ENCODE measurements around the gene COL19A1.
"Not testable (repeated sequence)": the region's sequence is repeated elsewhere in the genome, so short reads cannot be mapped to it uniquely, and the experiment has no call there.

The COL19A1 gene

GRCh38 chr6:69867639-69867976 is 1.3 kb downstream of the COL19A1 start:
- DNase-seq = no peak

- no peak for DNase-seq
Observed at GRCh38 chr6:69868252-69868804, 2.0 kb downstream of the COL19A1 start.

GRCh38 chr6:69868961-69869360 is 2.6 kb downstream of the COL19A1 start:
- DNase-seq = no peak

DNA sequence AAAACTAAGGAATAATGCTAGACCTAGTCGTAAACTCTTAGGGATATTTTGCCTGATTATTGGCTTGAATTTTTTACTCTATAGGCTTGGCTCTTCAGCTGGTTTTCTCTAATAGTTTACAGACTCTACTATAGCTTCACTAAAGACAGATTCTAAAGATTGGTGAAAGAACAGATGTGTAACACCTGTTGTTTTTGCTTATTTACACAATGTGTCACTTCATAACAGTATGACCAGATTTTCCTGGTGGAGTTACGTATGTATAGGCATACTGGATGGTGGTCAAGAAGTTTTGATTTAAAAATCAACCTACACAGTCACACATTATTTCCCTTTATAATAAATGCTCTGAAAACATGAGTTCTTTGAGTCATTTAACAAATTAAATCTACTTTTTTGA is 4.8 kb downstream of the COL19A1 start:
- DNase-seq = no peak

- no peak for DNase-seq
Observed at GRCh38 chr6:69873291-69873690, 6.9 kb downstream of the COL19A1 start.

DNA sequence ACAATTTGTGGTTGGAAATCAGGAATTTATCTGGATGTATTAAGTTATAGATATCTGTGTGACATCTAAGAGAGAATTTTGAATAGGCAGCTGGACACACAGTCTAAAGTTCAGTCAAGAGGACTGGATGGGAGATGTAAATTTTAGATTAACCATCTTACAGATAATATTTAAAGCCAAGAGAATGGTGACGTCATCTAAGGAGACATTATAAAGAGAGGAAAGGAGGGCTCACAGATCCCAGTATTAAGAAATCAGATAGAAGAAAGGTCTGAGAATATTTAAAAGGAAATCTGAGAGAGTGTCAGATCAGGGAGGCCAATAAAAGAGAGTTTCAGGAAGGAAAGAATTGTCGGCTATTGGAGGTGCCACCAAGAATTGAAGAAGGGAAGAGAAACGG is 9.4 kb downstream of the COL19A1 start:
- no peak for DNase-seq

- DNase-seq = no peak
Observed at GRCh38 chr6:69878795-69879194, 12.4 kb downstream of the COL19A1 start.

- DNase-seq = no peak
Observed at GRCh38 chr6:69880601-69881000, 14.2 kb downstream of the COL19A1 start.

DNA sequence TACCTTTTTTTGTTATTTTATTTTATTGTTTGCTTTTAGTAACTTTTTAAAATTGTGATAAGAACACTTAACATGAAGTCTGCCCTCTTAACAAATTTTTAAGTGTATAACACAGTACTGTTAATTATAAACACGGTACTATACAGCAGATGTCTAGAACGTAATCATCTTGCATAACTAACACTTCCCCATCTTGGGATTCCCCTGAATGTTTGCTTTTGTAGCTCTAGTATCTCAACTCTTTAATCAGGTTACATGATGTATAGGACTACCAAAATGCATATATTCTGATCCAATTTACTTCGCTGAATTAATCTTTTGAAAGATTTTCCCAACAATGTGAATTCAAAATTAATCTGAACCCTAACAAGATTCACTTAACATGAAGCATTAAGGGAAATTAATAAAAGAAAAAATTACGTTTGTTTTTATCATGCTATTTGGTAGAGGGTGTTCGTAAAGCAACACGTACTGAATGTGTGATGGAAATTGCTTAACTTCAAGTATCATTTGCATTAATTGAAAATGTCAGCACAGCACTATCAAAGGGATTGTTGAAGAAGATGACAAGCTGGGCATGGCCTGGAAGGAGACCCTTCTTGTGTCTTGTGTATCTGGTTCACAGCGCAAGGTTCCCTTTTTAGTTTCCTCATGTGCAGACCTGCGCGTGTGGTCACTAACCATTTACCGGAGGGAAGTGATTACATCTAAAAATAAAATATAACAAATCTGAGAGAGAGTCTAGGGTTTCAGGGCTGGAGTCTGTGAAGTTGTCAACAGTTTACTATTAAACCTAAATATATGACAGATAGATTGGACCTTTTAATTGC is 15.2 kb downstream of the COL19A1 start:
- peak; percentile 33 to 38 for DNase-seq

- DNase-seq = no peak
Observed at GRCh38 chr6:69883551-69883950, 17.2 kb downstream of the COL19A1 start.

- no peak for DNase-seq
Observed at GRCh38 chr6:69884231-69884630, 17.9 kb downstream of the COL19A1 start.

DNA sequence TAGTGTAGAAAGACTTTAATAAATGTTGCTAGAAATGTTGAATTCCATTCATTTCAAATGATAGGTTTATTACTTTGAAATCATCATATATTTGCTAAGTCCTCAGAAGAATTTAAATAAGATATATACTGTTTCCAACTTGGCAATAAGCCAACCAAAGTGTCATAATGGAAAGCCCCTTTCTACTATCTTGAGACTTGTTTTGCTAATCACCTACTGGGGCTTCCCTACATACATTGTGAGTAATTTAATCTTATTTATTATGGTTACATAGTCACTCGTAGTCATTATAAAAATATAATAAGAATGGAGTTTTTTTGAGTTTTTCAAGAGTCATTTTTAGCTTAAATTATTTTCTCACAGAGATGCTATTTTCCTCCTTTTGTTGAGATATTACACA is 20.7 kb downstream of the COL19A1 start:
- peak in 1 of 2 donors; percentile 2 for DNase-seq

- no peak for DNase-seq
Observed at GRCh38 chr6:69887714-69888345, 21.5 kb downstream of the COL19A1 start.

- DNase-seq = no peak
Observed at GRCh38 chr6:69888482-69889233, 22.3 kb downstream of the COL19A1 start.

DNA sequence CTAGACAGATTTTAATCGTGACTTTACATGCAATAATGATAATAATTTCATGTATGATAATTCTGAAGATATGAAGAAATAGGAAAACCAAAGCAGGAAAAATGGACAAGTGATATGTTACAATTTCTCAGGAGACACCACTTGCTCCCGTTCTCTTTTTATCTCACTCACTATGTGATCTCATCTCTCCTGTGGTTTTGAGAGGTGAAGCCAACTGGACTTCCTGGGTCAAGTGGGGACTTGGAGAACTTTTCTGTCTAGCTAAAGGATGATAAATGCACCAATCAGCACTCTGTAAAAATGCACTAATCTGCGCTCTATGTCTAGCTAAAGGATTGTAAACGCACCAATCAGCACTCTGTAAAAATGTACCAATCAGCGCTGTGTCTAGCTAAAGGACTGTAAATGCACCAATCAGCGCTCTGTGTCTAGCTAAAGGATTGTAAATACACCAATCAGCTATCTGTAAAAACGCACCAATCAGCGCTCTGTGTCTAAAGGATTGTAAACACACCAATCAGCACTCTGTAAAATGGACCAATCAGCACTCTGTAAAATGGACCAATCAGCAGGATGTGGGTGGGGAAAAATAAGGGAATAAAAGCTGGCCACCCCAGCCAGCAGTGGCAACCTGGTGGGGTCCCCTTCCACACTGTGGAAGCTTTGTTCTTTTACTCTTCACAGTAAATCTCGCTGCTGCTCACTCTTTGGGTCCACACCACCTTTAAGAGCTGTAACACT is 23.0 kb downstream of the COL19A1 start:
- not testable (repeated sequence) for DNase-seq

DNA sequence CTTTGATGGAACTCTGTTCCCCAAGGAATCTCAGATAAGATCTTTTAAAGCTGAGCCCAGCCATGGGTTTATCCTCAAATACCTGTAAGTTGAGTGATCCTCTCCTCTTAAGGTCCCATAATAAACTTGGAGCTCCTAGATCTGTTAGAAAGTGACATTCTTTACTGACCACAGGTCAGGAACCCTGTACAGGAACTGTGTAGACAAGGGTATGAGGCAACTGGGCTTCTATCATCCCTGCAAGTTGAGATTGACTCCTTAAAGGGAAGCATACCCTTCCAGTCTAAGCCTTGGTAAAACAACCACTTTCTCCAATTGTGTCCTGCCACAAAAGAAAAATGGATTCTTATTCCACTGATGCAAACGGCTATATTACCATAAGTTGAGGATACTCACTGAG is 26.2 kb downstream of the COL19A1 start:
- not testable (repeated sequence) for DNase-seq

DNA sequence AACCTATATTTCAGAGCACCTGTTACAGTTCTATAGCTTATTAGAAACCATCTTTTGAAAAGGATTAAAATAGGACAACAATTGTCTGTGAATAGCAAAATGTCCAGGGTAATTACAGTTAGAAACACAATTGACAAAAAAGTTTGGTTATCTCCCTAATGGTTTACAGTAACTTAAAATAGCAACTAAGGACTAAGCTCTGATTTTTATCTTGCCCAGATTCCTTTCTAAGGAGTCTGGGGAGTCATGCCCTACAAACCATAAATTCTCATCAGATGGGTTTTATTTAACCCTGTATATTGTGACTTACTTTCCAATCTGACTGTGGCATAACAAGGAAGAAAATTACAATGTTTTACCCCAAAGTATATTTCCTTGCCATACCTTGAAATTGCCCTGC is 26.9 kb downstream of the COL19A1 start:
- not testable (repeated sequence) for DNase-seq

DNA sequence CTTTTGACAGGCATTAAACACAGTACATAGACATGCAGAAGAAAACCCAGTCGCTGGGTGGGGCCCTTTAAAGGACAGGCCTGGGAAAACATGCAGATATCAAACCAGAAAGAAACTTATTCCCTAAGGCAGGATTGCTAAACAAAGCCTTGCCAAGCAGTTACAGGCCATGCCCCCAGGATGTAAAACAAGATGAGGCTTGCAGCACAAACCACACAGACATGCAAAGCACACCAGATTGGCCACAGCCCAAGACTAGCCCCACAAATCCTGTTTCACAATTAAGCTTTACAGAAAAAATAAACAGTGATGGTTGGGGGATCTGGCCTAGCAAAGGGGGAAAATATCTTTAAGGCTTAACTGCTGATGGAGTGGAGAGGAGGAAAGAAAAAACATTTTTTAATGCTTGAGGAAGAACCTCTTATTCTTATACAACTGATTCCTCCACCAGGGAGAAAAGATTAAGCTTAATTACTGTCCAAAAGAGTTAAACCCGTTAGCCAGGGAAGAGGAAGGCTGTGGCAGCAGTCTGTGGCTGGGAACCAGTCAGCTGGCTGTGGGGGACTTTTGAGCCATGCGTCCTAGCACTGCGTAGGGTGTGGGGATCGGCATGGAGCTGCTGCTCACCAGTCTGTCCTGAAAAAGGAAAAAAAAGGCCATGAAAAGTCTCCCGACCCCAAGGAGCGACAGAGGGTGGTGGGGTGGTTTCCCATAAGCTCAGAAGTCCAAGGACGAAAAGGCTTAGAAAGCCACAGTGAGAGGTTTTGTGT is 28.4 kb downstream of the COL19A1 start:
- DNase-seq = no peak

DNA sequence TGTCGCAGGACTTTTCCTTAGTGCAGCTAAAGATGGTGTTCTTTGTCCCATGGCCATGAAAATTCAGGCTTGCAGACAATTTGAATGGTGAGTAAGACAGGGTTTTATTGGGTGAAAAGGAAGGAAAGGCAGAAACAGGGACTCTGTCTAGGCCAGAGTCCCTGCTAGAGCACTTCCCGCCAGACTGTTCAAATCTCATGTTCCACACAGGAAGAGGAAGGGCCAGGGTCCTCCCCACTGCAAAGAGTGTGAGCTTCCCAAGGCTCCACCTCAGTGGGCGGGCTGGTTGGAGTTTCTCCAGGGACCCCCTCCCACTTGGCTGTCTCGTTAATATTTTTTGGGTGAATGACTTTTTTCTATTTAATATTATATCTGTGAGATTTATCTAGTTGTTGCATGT is 29.0 kb downstream of the COL19A1 start:
- DNase-seq = no peak

GRCh38 chr6:69900869-69901268 is 34.5 kb downstream of the COL19A1 start:
- DNase-seq = no peak

DNA sequence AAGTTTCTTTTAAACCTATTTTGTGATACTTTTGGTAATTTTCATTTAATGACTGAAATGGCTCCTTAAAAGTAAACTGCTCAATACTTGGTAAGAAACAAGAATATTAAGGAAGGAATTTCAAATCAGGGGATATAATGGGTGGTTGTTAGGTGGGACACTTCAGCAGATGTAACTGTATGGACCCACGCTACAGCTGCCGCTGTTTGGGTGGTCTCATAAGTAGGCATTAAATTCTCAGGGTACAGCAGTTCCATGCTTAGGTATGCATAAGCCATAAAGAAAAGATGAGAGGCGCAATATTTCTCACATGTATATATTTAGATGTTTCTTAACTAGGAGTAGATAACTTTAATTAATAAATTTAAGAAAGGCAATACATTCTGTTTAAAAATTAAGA is 35.0 kb downstream of the COL19A1 start:
- DNase-seq = no peak

- no peak for DNase-seq
Observed at GRCh38 chr6:69907981-69908498, 41.7 kb downstream of the COL19A1 start.

All from inflammatory macrophage treated with lipopolysaccharide for 1 hour (primary cell).